HEK293 (cell line): Measurements from ENCODE around the gene STK11.

Experiments
- CTCF ChIA-PET: fragments of 350-600 bp; formaldehyde crosslinking; extraction: SDS; loops from one replicate; lab custom pipeline; 2021; ENCODE audit warnings: antibody characterized with exemption; lab: Yijun Ruan, JAX
- POLR2A ChIA-PET: fragments of 300-600 bp; formaldehyde crosslinking; extraction: SDS; loops from one replicate; lab custom pipeline; 2020; ENCODE audit warnings: antibody characterized with exemption, inconsistent platforms; lab: Yijun Ruan, JAX
- H3K27ac ChIP-seq: fragments of 200-500 bp; sonication (Bioruptor generic); 2 replicates; pipeline ENCODE4 v1.5.1; 2014; ENCODE audit warnings: low read depth, low read length, control low read depth, inconsistent platforms; ENCODE audit errors: extremely low read depth
- H3K36me3 ChIP-seq, 2 experiments: fragments of 200-500 bp in 1 of 2; sonication (Bioruptor generic) in 1 of 2; 1 replicate in 1 of 2; 2 replicates in 1 of 2; pipeline ENCODE4 v1.5.1; 2014 to 2017; ENCODE audit warnings: inconsistent platforms in 2 of 2, low read length in 2 of 2; ENCODE audit not compliant: control insufficient read depth in 2 of 2, insufficient read depth in 1 of 2
- H3K4me1 ChIP-seq: fragments of 200-500 bp; sonication (Bioruptor generic); 2 replicates; pipeline ENCODE4 v1.5.1; 2014; ENCODE audit warnings: mild to moderate bottlenecking, low read length, inconsistent platforms; ENCODE audit not compliant: control insufficient read depth, insufficient read depth
- H3K4me3 ChIP-seq: 2 replicates; pipeline ENCODE4 v1.5.1; 2011; ENCODE audit warnings: low read depth, mild to moderate bottlenecking, control low read depth, low read length, moderate library complexity
- H3K9me3 ChIP-seq: fragments of 200-500 bp; sonication (Bioruptor generic); 2 replicates; pipeline ENCODE4 v1.5.1; 2014; ENCODE audit warnings: low read depth, low read length, inconsistent platforms; ENCODE audit not compliant: control insufficient read depth, insufficient read depth
- BCL11B ChIP-seq: fragments of 450-650 bp; formaldehyde crosslinking; IDR thresholded peaks from 2 replicates; pipeline ENCODE4 v1.5.1; 2016; ENCODE audit warnings: low read depth, missing biosample characterization, missing genetic modification characterization
- GLI2 ChIP-seq: fragments of 450-650 bp; formaldehyde crosslinking; IDR thresholded peaks from 2 replicates; pipeline ENCODE4; 2017; ENCODE audit warnings: missing biosample characterization, missing genetic modification characterization, low read depth, borderline replicate concordance
- SCRT1 ChIP-seq: fragments of 450-650 bp; formaldehyde crosslinking; IDR thresholded peaks from 2 replicates; pipeline ENCODE4 v1.5.1; 2016; ENCODE audit warnings: missing biosample characterization, missing genetic modification characterization, borderline replicate concordance
- YY2 ChIP-seq: fragments of 450-650 bp; formaldehyde crosslinking; IDR thresholded peaks from 2 replicates; pipeline ENCODE4 v1.5.1; 2016; ENCODE audit warnings: missing biosample characterization, missing genetic modification characterization
- ZBTB1 ChIP-seq: fragments of 450-650 bp; formaldehyde crosslinking; IDR thresholded peaks from 2 replicates; pipeline ENCODE4 v1.5.1; 2016; ENCODE audit warnings: missing biosample characterization, missing genetic modification characterization
- ZBTB48 ChIP-seq: fragments of 450-650 bp; formaldehyde crosslinking; IDR thresholded peaks from 2 replicates; pipeline ENCODE4 v1.5.1; 2016; ENCODE audit warnings: missing biosample characterization, missing genetic modification characterization
- ZBTB8A ChIP-seq: fragments of 450-650 bp; formaldehyde crosslinking; IDR thresholded peaks from 2 replicates; pipeline ENCODE4 v1.5.1; 2016; ENCODE audit warnings: missing biosample characterization, missing genetic modification characterization
- ZFP41 ChIP-seq: fragments of 450-650 bp; formaldehyde crosslinking; IDR thresholded peaks from 2 replicates; pipeline ENCODE4 v1.5.1; 2016; ENCODE audit warnings: missing biosample characterization, missing genetic modification characterization, borderline replicate concordance
- ZNF112 ChIP-seq: fragments of 450-650 bp; formaldehyde crosslinking; IDR thresholded peaks from 2 replicates; pipeline ENCODE4 v1.5.0; 2017; ENCODE audit warnings: missing biosample characterization, missing genetic modification characterization
- ZNF133 ChIP-seq: fragments of 450-650 bp; formaldehyde crosslinking; IDR thresholded peaks from 2 replicates; pipeline ENCODE4 v1.5.1; 2016; ENCODE audit warnings: missing biosample characterization, missing genetic modification characterization
- ZNF138 ChIP-seq: fragments of 450-650 bp; formaldehyde crosslinking; IDR thresholded peaks from 2 replicates; pipeline ENCODE4 v1.5.1; 2016; ENCODE audit warnings: missing biosample characterization, missing genetic modification characterization, borderline replicate concordance
- ZNF175 ChIP-seq: fragments of 450-650 bp; formaldehyde crosslinking; IDR thresholded peaks from 2 replicates; pipeline ENCODE4 v1.5.1; 2016; ENCODE audit warnings: missing biosample characterization, missing genetic modification characterization
- ZNF184 ChIP-seq: fragments of 450-650 bp; IDR thresholded peaks from 2 replicates; pipeline ENCODE4 v1.5.1; 2018; ENCODE audit warnings: missing biosample characterization, mild to moderate bottlenecking, missing genetic modification characterization
- ZNF292 ChIP-seq: fragments of 450-650 bp; formaldehyde crosslinking; IDR thresholded peaks from 2 replicates; pipeline ENCODE4 v1.5.1; 2016; ENCODE audit warnings: low read depth, missing biosample characterization, missing genetic modification characterization, borderline replicate concordance
- ZNF366 ChIP-seq: fragments of 450-650 bp; formaldehyde crosslinking; conservative IDR thresholded peaks from 2 replicates; pipeline ENCODE4 v1.5.1; 2016; ENCODE audit warnings: missing biosample characterization, missing genetic modification characterization
- ZNF423 ChIP-seq: fragments of 450-650 bp; formaldehyde crosslinking; IDR thresholded peaks from 2 replicates; pipeline ENCODE4 v1.5.1; 2016; ENCODE audit warnings: missing biosample characterization, missing genetic modification characterization
- ZNF629 ChIP-seq: fragments of 450-650 bp; formaldehyde crosslinking; IDR thresholded peaks from 2 replicates; pipeline ENCODE4 v1.5.1; 2017; ENCODE audit warnings: missing biosample characterization, missing genetic modification characterization
- ZNF654 ChIP-seq: fragments of 450-650 bp; formaldehyde crosslinking; IDR thresholded peaks from 2 replicates; pipeline ENCODE4 v1.5.1; 2016; ENCODE audit warnings: low read depth, missing biosample characterization, missing genetic modification characterization
- ZSCAN4 ChIP-seq: fragments of 450-650 bp; formaldehyde crosslinking; IDR thresholded peaks from 2 replicates; pipeline ENCODE4 v1.5.1; 2017; ENCODE audit warnings: missing biosample characterization, missing genetic modification characterization
- TF ChIP-seq, protein P1 (sequence below): fragments of 450-650 bp; formaldehyde crosslinking; IDR thresholded peaks from 2 replicates; pipeline ENCODE4; 2016; ENCODE audit warnings: missing biosample characterization, missing genetic modification characterization

Gene STK11

DNA sequence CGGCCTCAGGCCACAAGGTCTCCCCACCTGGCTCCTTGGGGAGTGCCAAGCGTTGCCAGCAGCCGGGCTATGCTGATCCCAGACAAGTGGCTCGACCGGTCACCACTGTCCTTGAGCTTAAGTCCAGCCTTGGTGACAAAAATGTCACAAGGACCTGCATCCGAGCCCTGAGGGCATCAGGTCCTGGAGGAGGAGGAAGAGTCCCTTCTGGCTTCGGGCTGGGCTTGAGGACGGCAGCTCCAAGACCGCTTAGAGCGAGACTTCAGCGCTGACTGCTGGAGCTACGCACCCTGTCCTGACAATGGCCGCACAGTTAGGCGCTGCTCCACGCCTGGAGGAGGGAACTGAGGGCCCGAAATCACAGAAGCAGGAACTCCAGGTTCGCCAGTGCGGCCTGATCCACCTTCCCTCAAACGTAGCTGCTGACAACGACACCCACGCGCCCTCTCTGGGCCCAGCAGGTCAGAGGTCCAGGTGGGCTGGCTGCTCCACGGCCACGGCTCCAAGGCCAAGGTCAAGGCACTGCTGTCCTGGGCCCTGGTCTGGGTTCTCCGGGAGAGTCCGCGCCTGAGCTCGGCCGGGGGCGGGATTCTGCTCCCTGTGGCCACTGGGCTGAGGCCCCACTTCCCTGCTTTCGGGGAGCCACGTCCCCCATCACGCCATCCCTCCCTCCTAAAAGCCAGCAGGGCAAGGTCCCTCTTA lies 38.6 kb upstream of the STK11 start:
- Histone ChIP-seq H3K4me3 (no peak overlapping the region), H3K36me3 (peaks cover 0 to 9% of the 10 kb centered on the region in 2 experiments; a peak in 1 of 3 replicates), H3K4me1 (no peaks in the 10 kb centered on the region; the same call in 1 of the 2 replicates), H3K27ac (no peak overlapping the region), H3K9me3 (no peaks in the 10 kb centered on the region)
- POLR2A ChIA-PET: no interaction called here
- no peak for TF ChIP-seq ZNF654 (tag by site-specific recombination)
- TF ChIP-seq BCL11B (tag by site-specific recombination): 0 out of 2 replicates have a peak, but pooled peaks have one; percentile 32
- CTCF ChIA-PET: interaction anchor here (1.4 kb wide), 1 partner anchor 54 kb away, joined by 8 read pairs; no protein-coding TSS in a partner anchor

DNA sequence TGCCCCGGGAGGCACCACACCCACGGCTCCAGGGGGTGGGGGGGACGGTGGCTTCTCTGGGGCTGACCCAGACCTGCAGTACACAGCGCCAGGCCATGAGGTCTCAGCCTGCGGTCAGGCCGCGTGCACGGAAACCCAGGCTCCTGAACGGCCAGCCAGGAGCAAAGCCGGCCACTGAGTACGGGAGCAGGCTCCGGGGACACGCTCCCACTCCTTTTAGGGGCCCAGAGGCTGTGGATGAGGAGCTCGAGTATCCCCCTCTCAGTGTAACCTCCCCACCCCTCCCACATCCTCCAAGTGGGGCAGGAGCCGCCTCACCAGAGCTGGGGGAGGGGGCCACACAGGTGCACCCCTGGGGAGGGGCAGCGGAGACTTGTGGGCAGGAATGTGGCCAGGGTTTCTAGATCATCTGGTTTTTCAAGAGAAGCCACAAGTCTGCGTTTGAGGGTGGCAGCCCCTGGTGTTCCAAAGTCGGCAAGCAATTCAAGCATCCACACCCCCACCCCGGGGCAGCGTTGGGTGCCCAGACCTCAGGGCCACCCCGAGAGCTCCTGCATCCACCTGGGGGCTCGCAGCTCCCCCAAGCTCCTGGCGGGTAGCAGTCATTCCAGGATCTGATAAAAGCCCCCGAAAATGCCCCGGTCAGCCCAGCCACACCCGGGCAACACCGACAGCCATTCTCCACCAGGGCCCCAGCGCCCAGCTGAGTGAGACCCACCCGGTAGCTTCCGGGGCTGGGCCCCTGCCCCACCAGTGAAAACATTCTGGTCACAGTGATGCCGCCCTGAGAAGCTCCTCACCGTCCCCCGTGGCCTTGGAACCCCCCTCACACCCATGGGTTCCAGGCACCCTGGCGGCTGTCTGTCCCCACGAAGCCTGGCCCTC lies 37.6 kb upstream of the STK11 start:
- peaks cover 0 to 9% of the 10 kb centered on the region in 2 experiments; a peak in 1 of 3 replicates for H3K36me3 ChIP-seq
- no peak overlapping the region for H3K27ac ChIP-seq
- no peak overlapping the region for H3K4me3 ChIP-seq
- no peak for TF ChIP-seq ZBTB48 (tag by site-specific recombination)
- no peak for TF ChIP-seq ZNF112
- no peak for TF ChIP-seq ZNF292 (tag by site-specific recombination)
- TF ChIP-seq ZSCAN4 (tag by site-specific recombination): no peak
- TF ChIP-seq GLI2 (tag by site-specific recombination): no peak
- no peak for TF ChIP-seq ZNF184 (tag by site-specific recombination)
- no peak for TF ChIP-seq ZNF366 (tag by site-specific recombination)
- no peak for TF ChIP-seq SCRT1 (tag by site-specific recombination)
- no peak for TF ChIP-seq YY2
- TF ChIP-seq ZNF629 (tag by site-specific recombination): no peak
- TF ChIP-seq ZNF133: no peak
- no peak for TF ChIP-seq ZBTB1 (tag by site-specific recombination)
- TF ChIP-seq, protein P1, sequence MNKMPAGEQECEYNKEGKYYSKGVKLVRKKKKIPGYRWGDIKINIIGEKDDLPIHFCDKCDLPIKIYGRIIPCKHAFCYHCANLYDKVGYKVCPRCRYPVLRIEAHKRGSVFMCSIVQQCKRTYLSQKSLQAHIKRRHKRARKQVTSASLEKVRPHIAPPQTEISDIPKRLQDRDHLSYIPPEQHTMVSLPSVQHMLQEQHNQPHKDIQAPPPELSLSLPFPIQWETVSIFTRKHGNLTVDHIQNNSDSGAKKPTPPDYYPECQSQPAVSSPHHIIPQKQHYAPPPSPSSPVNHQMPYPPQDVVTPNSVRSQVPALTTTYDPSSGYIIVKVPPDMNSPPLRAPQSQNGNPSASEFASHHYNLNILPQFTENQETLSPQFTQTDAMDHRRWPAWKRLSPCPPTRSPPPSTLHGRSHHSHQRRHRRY: no peak
- no peak for TF ChIP-seq ZBTB8A (tag by site-specific recombination)
- no peak for TF ChIP-seq ZNF423 (tag by site-specific recombination)
- TF ChIP-seq ZNF138 (tag by site-specific recombination): no peak
- no peak for TF ChIP-seq ZFP41
- TF ChIP-seq ZNF175: no peak
- no peaks in the 10 kb centered on the region for H3K9me3 ChIP-seq
- ChIA-PET CTCF (interaction anchor here (0.6 to 1.4 kb wide), 2 partner anchors 55 to 426 kb away, joined by 4 to 8 read pairs; no protein-coding TSS in a partner anchor), POLR2A (no interaction called here)
- H3K4me1 ChIP-seq: peaks cover 4% of the 10 kb centered on the region
